HEK293 (cell line): Measurements from ENCODE around the gene SLC7A1.

ENCODE experiments used
- CTCF ChIA-PET: fragments of 350-600 bp; formaldehyde crosslinking; extraction: SDS; loops from one replicate; lab custom pipeline; 2021; ENCODE audit warnings: antibody characterized with exemption; lab: Yijun Ruan, JAX
- POLR2A ChIA-PET: fragments of 300-600 bp; formaldehyde crosslinking; extraction: SDS; loops from one replicate; lab custom pipeline; 2020; ENCODE audit warnings: antibody characterized with exemption, inconsistent platforms; lab: Yijun Ruan, JAX
- H3K27ac ChIP-seq: fragments of 200-500 bp; sonication (Bioruptor generic); 2 replicates; pipeline ENCODE4 v1.5.1; 2014; ENCODE audit warnings: low read depth, low read length, control low read depth, inconsistent platforms; ENCODE audit errors: extremely low read depth
- H3K36me3 ChIP-seq, 2 experiments: fragments of 200-500 bp in 1 of 2; sonication (Bioruptor generic) in 1 of 2; 1 replicate in 1 of 2; 2 replicates in 1 of 2; pipeline ENCODE4 v1.5.1; 2014 to 2017; ENCODE audit warnings: inconsistent platforms in 2 of 2, low read length in 2 of 2; ENCODE audit not compliant: control insufficient read depth in 2 of 2, insufficient read depth in 1 of 2
- H3K4me1 ChIP-seq: fragments of 200-500 bp; sonication (Bioruptor generic); 2 replicates; pipeline ENCODE4 v1.5.1; 2014; ENCODE audit warnings: mild to moderate bottlenecking, low read length, inconsistent platforms; ENCODE audit not compliant: control insufficient read depth, insufficient read depth
- H3K4me3 ChIP-seq: 2 replicates; pipeline ENCODE4 v1.5.1; 2011; ENCODE audit warnings: low read depth, mild to moderate bottlenecking, control low read depth, low read length, moderate library complexity
- H3K9me3 ChIP-seq: fragments of 200-500 bp; sonication (Bioruptor generic); 2 replicates; pipeline ENCODE4 v1.5.1; 2014; ENCODE audit warnings: low read depth, low read length, inconsistent platforms; ENCODE audit not compliant: control insufficient read depth, insufficient read depth
- GFI1B ChIP-seq: fragments of 450-650 bp; formaldehyde crosslinking; IDR thresholded peaks from 2 replicates; pipeline ENCODE4 v1.5.1; 2016; ENCODE audit warnings: missing biosample characterization, missing genetic modification characterization
- HIC1 ChIP-seq: fragments of 450-650 bp; formaldehyde crosslinking; IDR thresholded peaks from 2 replicates; pipeline ENCODE4 v1.5.1; 2016; ENCODE audit warnings: missing biosample characterization, missing genetic modification characterization
- HOXA7 ChIP-seq: sonication (generic); formaldehyde crosslinking; IDR thresholded peaks from 2 replicates; pipeline ENCODE4 v1.8.1; 2022; ENCODE audit warnings: missing genetic modification reagents, borderline replicate concordance
- KLF7 ChIP-seq: fragments of 450-650 bp; formaldehyde crosslinking; IDR thresholded peaks from 2 replicates; pipeline ENCODE4 v1.5.1; 2016; ENCODE audit warnings: missing biosample characterization, missing genetic modification characterization, borderline replicate concordance
- OSR2 ChIP-seq: fragments of 450-650 bp; formaldehyde crosslinking; IDR thresholded peaks from 2 replicates; pipeline ENCODE4 v1.5.1; 2016; ENCODE audit warnings: missing biosample characterization, missing genetic modification characterization
- PATZ1 ChIP-seq: fragments of 450-650 bp; formaldehyde crosslinking; IDR thresholded peaks from 2 replicates; pipeline ENCODE4 v1.5.1; 2016; ENCODE audit warnings: missing biosample characterization, missing genetic modification characterization
- WT1 ChIP-seq: fragments of 450-650 bp; formaldehyde crosslinking; IDR thresholded peaks from 2 replicates; pipeline ENCODE4 v1.5.1; 2016; ENCODE audit warnings: missing biosample characterization, missing genetic modification characterization
- YY1 ChIP-seq: fragments of 450-650 bp; formaldehyde crosslinking; IDR thresholded peaks from 2 replicates; pipeline ENCODE4 v1.5.1; 2018; ENCODE audit warnings: missing biosample characterization, missing genetic modification characterization
- ZBTB1 ChIP-seq: fragments of 450-650 bp; formaldehyde crosslinking; IDR thresholded peaks from 2 replicates; pipeline ENCODE4 v1.5.1; 2016; ENCODE audit warnings: missing biosample characterization, missing genetic modification characterization
- ZBTB20 ChIP-seq: fragments of 450-650 bp; formaldehyde crosslinking; IDR thresholded peaks from 2 replicates; pipeline ENCODE4 v1.5.1; 2016; ENCODE audit warnings: missing biosample characterization, missing genetic modification characterization
- ZBTB6 ChIP-seq: fragments of 450-650 bp; formaldehyde crosslinking; IDR thresholded peaks from 2 replicates; pipeline ENCODE4 v1.5.1; 2017; ENCODE audit warnings: missing biosample characterization, missing genetic modification characterization
- ZEB2 ChIP-seq: fragments of 450-650 bp; formaldehyde crosslinking; IDR thresholded peaks from 2 replicates; pipeline ENCODE4 v1.5.1; 2016; ENCODE audit warnings: missing biosample characterization, missing genetic modification characterization
- ZFP37 ChIP-seq: fragments of 450-650 bp; formaldehyde crosslinking; IDR thresholded peaks from 2 replicates; pipeline ENCODE4 v1.5.1; 2016; ENCODE audit warnings: missing biosample characterization, missing genetic modification characterization
- ZNF121 ChIP-seq: fragments of 450-650 bp; formaldehyde crosslinking; IDR thresholded peaks from 2 replicates; pipeline ENCODE4 v1.5.1; 2016; ENCODE audit warnings: missing biosample characterization, missing genetic modification characterization
- ZNF133 ChIP-seq: fragments of 450-650 bp; formaldehyde crosslinking; IDR thresholded peaks from 2 replicates; pipeline ENCODE4 v1.5.1; 2016; ENCODE audit warnings: missing biosample characterization, missing genetic modification characterization
- ZNF223 ChIP-seq: fragments of 450-650 bp; formaldehyde crosslinking; IDR thresholded peaks from 2 replicates; pipeline ENCODE4 v1.5.1; 2016; ENCODE audit warnings: missing biosample characterization, missing genetic modification characterization
- ZNF292 ChIP-seq: fragments of 450-650 bp; formaldehyde crosslinking; IDR thresholded peaks from 2 replicates; pipeline ENCODE4 v1.5.1; 2016; ENCODE audit warnings: low read depth, missing biosample characterization, missing genetic modification characterization, borderline replicate concordance
- ZNF335 ChIP-seq: fragments of 450-650 bp; formaldehyde crosslinking; conservative IDR thresholded peaks from 2 replicates; pipeline ENCODE4 v1.5.1; 2016; ENCODE audit warnings: missing biosample characterization, missing genetic modification characterization
- ZNF366 ChIP-seq: fragments of 450-650 bp; formaldehyde crosslinking; conservative IDR thresholded peaks from 2 replicates; pipeline ENCODE4 v1.5.1; 2016; ENCODE audit warnings: missing biosample characterization, missing genetic modification characterization
- ZNF391 ChIP-seq: fragments of 450-650 bp; formaldehyde crosslinking; IDR thresholded peaks from 2 replicates; pipeline ENCODE4 v1.5.1; 2016; ENCODE audit warnings: low read depth, missing biosample characterization, missing genetic modification characterization, borderline replicate concordance
- ZNF529 ChIP-seq: fragments of 450-650 bp; formaldehyde crosslinking; IDR thresholded peaks from 2 replicates; pipeline ENCODE4 v1.5.1; 2017; ENCODE audit warnings: missing genetic modification characterization, missing biosample characterization; ENCODE audit not compliant: insufficient replicate concordance
- ZNF571 ChIP-seq: fragments of 450-650 bp; formaldehyde crosslinking; IDR thresholded peaks from 2 replicates; pipeline ENCODE4 v1.5.0; 2017; ENCODE audit warnings: missing biosample characterization, missing genetic modification characterization
- ZNF677 ChIP-seq: fragments of 450-650 bp; IDR thresholded peaks from 2 replicates; pipeline ENCODE4 v1.5.0; 2018; ENCODE audit warnings: missing biosample characterization, mild to moderate bottlenecking, missing genetic modification characterization, moderate library complexity
- ZNF830 ChIP-seq: fragments of 450-650 bp; IDR thresholded peaks from 2 replicates; pipeline ENCODE4 v1.5.0; 2018; ENCODE audit warnings: missing biosample characterization, missing genetic modification characterization, low read depth, mild to moderate bottlenecking, moderate library complexity
- ZXDB ChIP-seq: fragments of 450-650 bp; formaldehyde crosslinking; IDR thresholded peaks from 2 replicates; pipeline ENCODE4 v1.5.1; 2016; ENCODE audit warnings: missing biosample characterization, missing genetic modification characterization

Gene SLC7A1

DNA sequence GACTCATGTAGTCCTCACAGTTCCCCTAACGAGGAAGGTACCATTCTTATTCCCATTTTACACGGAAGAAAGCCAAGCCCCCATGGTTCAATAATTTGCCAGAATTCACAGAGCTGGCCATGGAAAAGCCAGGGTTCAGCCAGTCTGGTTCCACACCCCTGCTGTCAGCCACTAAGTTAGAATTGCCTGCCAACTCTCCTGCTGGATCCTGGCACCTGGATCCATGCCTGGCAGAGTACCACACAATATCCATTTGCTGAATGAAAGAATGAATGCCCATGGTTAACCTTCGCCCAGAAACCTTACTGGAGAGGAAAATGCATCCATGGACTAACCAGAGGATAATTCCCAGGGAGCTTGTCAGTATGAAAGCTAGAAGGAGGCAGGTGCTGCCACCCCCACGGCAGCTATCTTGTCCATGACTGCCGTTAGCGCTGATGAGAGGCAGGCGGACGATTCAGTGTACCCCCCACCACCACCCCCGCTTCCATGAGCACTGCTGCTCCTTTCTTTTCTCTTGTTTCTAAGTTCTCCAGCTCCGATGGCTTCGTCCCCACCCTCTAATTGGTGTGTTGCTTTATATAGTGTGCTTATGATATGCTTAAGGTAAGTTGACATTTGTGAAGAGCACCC lies 114.5 kb downstream of the SLC7A1 start (continued):
- no peak for TF ChIP-seq HIC1

DNA sequence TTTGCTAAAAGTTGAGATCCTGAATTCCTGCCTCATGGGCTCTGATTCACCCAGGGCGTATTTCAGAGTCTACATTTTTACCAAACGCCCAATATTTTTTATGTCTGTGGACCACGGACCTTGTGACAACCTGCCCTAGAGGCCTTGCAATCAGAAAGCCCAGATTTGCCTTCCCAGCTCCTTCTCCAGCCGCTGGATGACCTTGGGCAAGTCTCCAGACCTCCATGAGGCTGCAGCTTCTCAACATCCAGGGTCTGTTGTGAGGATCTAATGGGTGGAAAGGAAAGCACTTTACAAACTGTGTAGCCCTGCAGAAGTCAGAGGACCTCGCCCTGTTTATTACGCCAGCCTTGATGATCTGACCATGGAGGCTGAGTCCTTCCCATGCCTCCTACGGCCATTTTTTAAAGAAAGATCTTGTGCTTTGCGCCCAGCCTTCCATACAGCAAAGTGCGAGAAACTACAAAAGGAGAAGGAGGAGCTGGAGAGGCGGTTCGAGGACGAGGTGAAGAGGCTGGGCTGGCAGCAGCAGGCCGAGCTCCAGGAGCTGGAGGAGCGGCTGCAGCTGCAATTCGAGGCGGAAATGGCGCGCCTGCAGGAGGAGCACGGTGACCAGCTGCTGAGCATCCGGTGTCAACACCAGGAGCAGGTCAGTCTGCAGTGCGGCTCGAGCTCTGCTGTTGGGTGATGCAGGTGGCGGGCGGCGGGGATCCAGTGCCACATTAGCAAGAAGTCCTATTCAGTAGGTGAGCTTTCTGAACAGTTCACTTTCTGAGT lies 115.6 kb downstream of the SLC7A1 start:
- CTCF ChIA-PET, result interaction anchor here (1.3 kb wide), 1 partner anchor 28 kb away, joined by 3 read pairs; no protein-coding TSS in a partner anchor
- POLR2A ChIA-PET, result no interaction called here
- Histone ChIP-seq H3K4me3 (no peak overlapping the region), H3K27ac (no peak overlapping the region), H3K4me1 (peaks cover 3% of the 10 kb centered on the region; the same call in 1 of the 2 replicates), H3K9me3 (no peaks in the 10 kb centered on the region), H3K36me3 (no peaks in the 10 kb centered on the region)
- TF ChIP-seq HOXA7 (CRISPR knock-in tag) (no peak), ZNF830 (tag by site-specific recombination) (no peak), ZBTB1 (tag by site-specific recombination) (no peak), ZNF529 (tag by site-specific recombination) (no peak), ZNF335 (no peak), ZBTB20 (no peak), ZNF571 (tag by site-specific recombination) (no peak), ZNF121 (tag by site-specific recombination) (no peak), PATZ1 (tag by site-specific recombination) (no peak), ZNF366 (no peak), ZNF677 (no peak), ZEB2 (tag by site-specific recombination) (no peak), YY1 (no peak), OSR2 (tag by site-specific recombination) (no peak), ZNF391 (no peak), KLF7 (tag by site-specific recombination) (no peak), ZNF223 (tag by site-specific recombination) (no peak), GFI1B (tag by site-specific recombination) (no peak), ZFP37 (no peak), ZXDB (tag by site-specific recombination) (no peak)

DNA sequence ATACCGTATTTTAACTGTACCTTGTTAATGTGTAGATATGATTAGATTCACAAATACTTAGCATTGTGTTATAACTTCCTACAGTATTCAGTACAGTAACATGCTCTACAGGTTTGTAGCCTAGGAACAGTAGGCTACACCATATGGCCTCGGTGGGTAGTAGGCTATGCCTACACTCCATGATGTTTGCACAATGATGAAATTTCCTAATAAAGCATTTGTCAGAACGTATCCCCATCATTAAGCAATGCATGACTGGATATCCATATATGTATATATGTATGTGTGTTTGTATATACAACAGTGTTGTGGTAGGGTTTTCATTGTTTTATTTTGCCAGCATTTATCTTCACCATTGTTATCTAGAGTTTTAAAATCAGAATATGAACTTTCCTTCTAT lies 119.4 kb downstream of the SLC7A1 start:
- H3K9me3 ChIP-seq, result no peaks in the 10 kb centered on the region
- H3K4me3 ChIP-seq, result no peak overlapping the region
- no peak overlapping the region for H3K27ac ChIP-seq
- no peaks in the 10 kb centered on the region for H3K36me3 ChIP-seq
- ChIA-PET POLR2A (no interaction called here), CTCF (interaction anchor here (1.1 kb wide), 1 partner anchor 32 kb away, joined by 3 read pairs; no protein-coding TSS in a partner anchor)
- TF ChIP-seq ZNF292 (no peak), WT1 (tag by site-specific recombination) (no peak), ZBTB6 (tag by site-specific recombination) (no peak), ZNF133 (tag by site-specific recombination) (no peak), PATZ1 (tag by site-specific recombination) (no peak)
- H3K4me1 ChIP-seq, result no peaks in the 10 kb centered on the region
